ENCODE measurements around the gene MGAT3. TPM values are rescaled to one million over a fixed set of nuclear protein-coding genes. Genes with fewer than 3 reads are reported as not detected.

The MGAT3 gene
- total RNA-seq, 1 donor from 2014 or later: 47.0 TPM

DNA sequence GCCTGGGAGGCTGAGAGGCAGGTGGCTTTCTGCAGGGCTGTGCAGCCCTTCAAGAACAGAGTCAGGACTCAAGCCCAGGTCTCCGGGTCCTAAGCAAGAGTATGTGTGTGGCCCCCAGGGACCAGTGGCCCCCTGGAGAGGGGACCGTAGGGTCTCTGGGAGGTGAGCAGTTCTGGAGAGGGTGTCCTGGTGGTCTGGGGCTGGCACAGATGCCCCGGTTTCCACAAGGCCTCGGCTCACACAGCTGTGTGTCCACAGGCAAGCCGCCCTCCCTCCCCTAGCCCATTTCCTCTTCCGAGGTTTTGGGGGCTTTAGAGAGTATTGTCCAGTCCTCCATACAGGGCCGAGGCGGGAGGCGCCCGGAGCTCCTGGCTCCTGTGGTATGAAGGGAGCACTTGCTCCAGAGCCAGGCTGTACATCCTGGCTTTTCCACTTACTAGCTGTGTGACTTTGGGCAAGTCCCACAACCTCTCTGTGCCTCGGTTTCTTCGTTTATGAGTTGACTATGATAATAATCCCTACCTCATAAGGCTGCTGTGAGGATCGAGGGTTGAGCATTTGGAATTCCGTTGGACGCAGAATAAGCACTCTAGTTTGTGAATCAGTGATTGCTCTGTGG, 79.1 kb downstream of the MGAT3 start:
- Mint-ChIP-seq H3K9me3 (no peaks in the 10 kb centered on the region), H3K27ac (no peak overlapping the region), H3K4me3 (no peak overlapping the region), H3K27me3 (peaks cover 2% of the 10 kb centered on the region), H3K36me3 (no peaks in the 10 kb centered on the region), H3K4me1 (ENCODE audit: unreplicated experiment) (peaks cover 22% of the 10 kb centered on the region)
- TF ChIP-seq, protein P1, sequence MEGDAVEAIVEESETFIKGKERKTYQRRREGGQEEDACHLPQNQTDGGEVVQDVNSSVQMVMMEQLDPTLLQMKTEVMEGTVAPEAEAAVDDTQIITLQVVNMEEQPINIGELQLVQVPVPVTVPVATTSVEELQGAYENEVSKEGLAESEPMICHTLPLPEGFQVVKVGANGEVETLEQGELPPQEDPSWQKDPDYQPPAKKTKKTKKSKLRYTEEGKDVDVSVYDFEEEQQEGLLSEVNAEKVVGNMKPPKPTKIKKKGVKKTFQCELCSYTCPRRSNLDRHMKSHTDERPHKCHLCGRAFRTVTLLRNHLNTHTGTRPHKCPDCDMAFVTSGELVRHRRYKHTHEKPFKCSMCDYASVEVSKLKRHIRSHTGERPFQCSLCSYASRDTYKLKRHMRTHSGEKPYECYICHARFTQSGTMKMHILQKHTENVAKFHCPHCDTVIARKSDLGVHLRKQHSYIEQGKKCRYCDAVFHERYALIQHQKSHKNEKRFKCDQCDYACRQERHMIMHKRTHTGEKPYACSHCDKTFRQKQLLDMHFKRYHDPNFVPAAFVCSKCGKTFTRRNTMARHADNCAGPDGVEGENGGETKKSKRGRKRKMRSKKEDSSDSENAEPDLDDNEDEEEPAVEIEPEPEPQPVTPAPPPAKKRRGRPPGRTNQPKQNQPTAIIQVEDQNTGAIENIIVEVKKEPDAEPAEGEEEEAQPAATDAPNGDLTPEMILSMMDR (conservative IDR thresholded peaks at IDR 0.05): no peak
- DNase-seq (ENCODE audit: extremely low spot score, unreplicated experiment): no peak

DNA sequence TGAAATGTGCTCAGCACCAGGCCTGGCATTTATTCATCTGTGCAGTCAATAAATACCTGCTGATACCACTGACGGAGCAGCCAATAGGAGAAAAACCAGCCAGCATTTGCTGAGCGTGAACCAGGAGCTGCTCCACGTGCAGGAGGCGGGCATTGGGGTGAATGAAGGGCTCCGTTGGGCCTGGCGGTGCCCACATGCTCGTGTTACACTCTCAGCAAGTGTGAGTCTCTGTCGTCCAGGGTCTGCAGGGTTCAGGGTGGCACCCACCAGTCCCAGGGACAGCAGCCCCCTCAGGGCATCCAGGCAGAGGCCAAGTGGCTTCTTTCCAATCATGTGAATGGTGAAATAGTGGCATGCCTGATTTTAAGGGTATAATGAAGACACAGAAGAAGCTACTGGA, 79.9 kb downstream of the MGAT3 start:
- Mint-ChIP-seq H3K4me3 (no peak overlapping the region), H3K4me1 (ENCODE audit: unreplicated experiment) (peaks cover 15% of the 10 kb centered on the region), H3K9me3 (no peaks in the 10 kb centered on the region), H3K27me3 (peaks cover 2% of the 10 kb centered on the region), H3K27ac (no peak overlapping the region), H3K36me3 (no peaks in the 10 kb centered on the region)
- no peak for DNase-seq (ENCODE audit: extremely low spot score, unreplicated experiment)
- TF ChIP-seq, protein P1 (conservative IDR thresholded peaks at IDR 0.05): no peak

DNA sequence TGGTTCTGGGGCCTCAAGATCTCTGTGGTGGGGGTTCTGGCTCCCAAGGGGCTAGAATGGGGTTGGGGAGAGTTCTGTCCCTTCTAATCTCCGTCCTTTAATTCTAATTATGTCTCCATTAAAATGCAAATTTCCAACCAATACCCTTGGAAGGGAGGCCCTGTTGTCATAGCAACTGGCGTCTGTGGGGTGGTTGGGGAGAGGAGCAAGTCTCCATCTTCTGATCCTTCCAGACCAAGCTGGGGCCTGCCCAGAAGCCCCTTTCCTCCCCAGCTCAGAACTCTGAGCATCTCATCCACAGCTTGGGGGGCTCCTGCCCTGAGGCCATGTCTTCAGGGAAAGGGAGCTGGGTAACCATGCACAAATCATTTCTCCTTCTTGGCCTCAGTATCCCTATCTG, 81.2 kb downstream of the MGAT3 start:
- Mint-ChIP-seq H3K27ac (no peak overlapping the region), H3K4me1 (ENCODE audit: unreplicated experiment) (peaks cover 5% of the 10 kb centered on the region), H3K36me3 (no peaks in the 10 kb centered on the region), H3K27me3 (peaks cover 7% of the 10 kb centered on the region), H3K4me3 (no peak overlapping the region), H3K9me3 (no peaks in the 10 kb centered on the region)
- no peak for DNase-seq (ENCODE audit: extremely low spot score, unreplicated experiment)
- TF ChIP-seq, protein P1 (conservative IDR thresholded peaks at IDR 0.05): no peak

Other genes with a start within 250 kb of the MGAT3 start
- gene PDGFB, start 212.0 kb upstream of the MGAT3 start, total RNA-seq (ENCODE audit: low replicate concordance): 2.9 and 5.1 TPM in 2 replicates
- gene RPL3, start 137.4 kb upstream of the MGAT3 start, total RNA-seq (ENCODE audit: low replicate concordance): 2,337 and 2,431 TPM in 2 replicates
- gene SYNGR1, start 107.0 kb upstream of the MGAT3 start, total RNA-seq (ENCODE audit: low replicate concordance): 41.4 and 47.9 TPM in 2 replicates
- 26.0 and 31.0 TPM in 2 replicates for gene TAB1, start 57.2 kb upstream of the MGAT3 start, total RNA-seq (ENCODE audit: low replicate concordance)
- 35.0 and 35.5 TPM in 2 replicates for gene MIEF1, start 45.3 kb downstream of the MGAT3 start, total RNA-seq (ENCODE audit: low replicate concordance)
- 315 and 398 TPM in 2 replicates for gene ATF4, start 63.5 kb downstream of the MGAT3 start, total RNA-seq (ENCODE audit: low replicate concordance)
- gene RPS19BP1, start 75.7 kb downstream of the MGAT3 start, total RNA-seq (ENCODE audit: low replicate concordance): 52.3 and 59.1 TPM in 2 replicates
- gene CACNA1I, start 113.7 kb downstream of the MGAT3 start, total RNA-seq (ENCODE audit: low replicate concordance): 0.60 and 1.1 TPM in 2 replicates

All from type B pancreatic cell (in vitro differentiated cells).